ENCODE results near the gene RTF1. TPM values are rescaled to one million over a fixed set of nuclear protein-coding genes. Genes with fewer than 3 reads are reported as not detected.
A peak's percentile ranks its signal among the peaks of the same experiment; 100 is the strongest.

Gene RTF1
- total RNA-seq, 2 experiments from 2014 or later = 40.4 to 45.7 TPM

- Mint-ChIP-seq H3K27ac (no peak overlapping the region), H3K4me1 (peaks cover 32% of the 10 kb centered on the region), H3K27me3 (peaks cover 54% of the 10 kb centered on the region), H3K9me3 (no peaks in the 10 kb centered on the region), H3K4me3 (peak overlapping the region; percentile 54), H3K36me3 (ENCODE audit: low read depth) (no peaks in the 10 kb centered on the region)
- DNase-seq = peak; percentile 42
- ChIA-PET POLR2A (no interaction called here), CTCF (interaction anchor here (1.2 to 2.2 kb wide), 3 partner anchors 15 to 590 kb away, joined by 3 to 8 read pairs (median 4); no protein-coding TSS in a partner anchor)
These were observed 77.5 kb downstream of the RTF1 start for GRCh38 chr15:41494190-41494921.

GRCh38 chr15:41494922-41495735, 78.2 kb downstream of the RTF1 start:
- CTCF ChIA-PET = interaction anchor here (1.4 to 2.2 kb wide), 2 partner anchors 16 to 29 kb away, joined by 3 to 8 read pairs; no protein-coding TSS in a partner anchor

GRCh38 chr15:41495736-41496599, 79.1 kb downstream of the RTF1 start:
- CTCF ChIA-PET = interaction anchor here (1.4 kb wide), 1 partner anchor 17 kb away, joined by 3 read pairs; no protein-coding TSS in a partner anchor
- peaks cover 67% of the 10 kb centered on the region for H3K27me3 Mint-ChIP-seq
- no peaks in the 10 kb centered on the region for H3K36me3 Mint-ChIP-seq (ENCODE audit: low read depth)
- H3K4me1 Mint-ChIP-seq = peaks cover 28% of the 10 kb centered on the region
- peak; percentile 26 for DNase-seq
- H3K9me3 Mint-ChIP-seq = no peaks in the 10 kb centered on the region
- POLR2A ChIA-PET = no interaction called here
- peak overlapping the region; percentile 13 for H3K4me3 Mint-ChIP-seq
- H3K27ac Mint-ChIP-seq = no peak overlapping the region

More at GRCh38 chr15:41494922-41495735, 78.2 kb downstream of the RTF1 start:
- Mint-ChIP-seq H3K4me3 (peak overlapping the region; percentile 36), H3K27me3 (peaks cover 60% of the 10 kb centered on the region), H3K27ac (no peak overlapping the region), H3K36me3 (ENCODE audit: low read depth) (no peaks in the 10 kb centered on the region), H3K9me3 (no peaks in the 10 kb centered on the region), H3K4me1 (peaks cover 29% of the 10 kb centered on the region)
- DNase-seq = peak; percentile 32
- POLR2A ChIA-PET = no interaction called here

- Mint-ChIP-seq H3K4me1 (peaks cover 27% of the 10 kb centered on the region), H3K27ac (no peak overlapping the region), H3K9me3 (no peaks in the 10 kb centered on the region), H3K36me3 (ENCODE audit: low read depth) (no peaks in the 10 kb centered on the region), H3K4me3 (no peak overlapping the region), H3K27me3 (peaks cover 73% of the 10 kb centered on the region)
- DNase-seq = no peak
- CTCF ChIA-PET = interaction anchor here (0.6 kb wide), 1 partner anchor 40 kb away, joined by 4 read pairs; no protein-coding TSS in a partner anchor
- POLR2A ChIA-PET = no interaction called here
These were observed 81.8 kb downstream of the RTF1 start for GRCh38 chr15:41498657-41499056.

GRCh38 chr15:41499109-41499851, 82.4 kb downstream of the RTF1 start:
- POLR2A ChIA-PET = no interaction called here
- peaks cover 27% of the 10 kb centered on the region for H3K4me1 Mint-ChIP-seq

GRCh38 chr15:41501191-41501917, 84.5 kb downstream of the RTF1 start:
- Mint-ChIP-seq H3K27me3 (peaks cover 79% of the 10 kb centered on the region), H3K36me3 (ENCODE audit: low read depth) (no peaks in the 10 kb centered on the region), H3K9me3 (no peaks in the 10 kb centered on the region), H3K4me1 (peaks cover 22% of the 10 kb centered on the region), H3K4me3 (peak overlapping the region; percentile 47), H3K27ac (no peak overlapping the region)
- peak; percentile 38 for DNase-seq
- ChIA-PET POLR2A (interaction anchor here (0.6 kb wide), 1 partner anchor 38 kb away, joined by 6 read pairs; no protein-coding TSS in a partner anchor), CTCF (interaction anchor here (0.6 kb wide), 1 partner anchor 254 kb away, joined by 4 read pairs; no protein-coding TSS in a partner anchor)

More at GRCh38 chr15:41499109-41499851, 82.4 kb downstream of the RTF1 start:
- Mint-ChIP-seq H3K27me3 (peaks cover 74% of the 10 kb centered on the region), H3K36me3 (ENCODE audit: low read depth) (no peaks in the 10 kb centered on the region), H3K9me3 (no peaks in the 10 kb centered on the region), H3K27ac (no peak overlapping the region), H3K4me3 (no peak overlapping the region)
- CTCF ChIA-PET = interaction anchor here (0.6 to 1.1 kb wide), 2 partner anchors 16 to 33 kb away, joined by 3 to 4 read pairs; no protein-coding TSS in a partner anchor
- no peak for DNase-seq

GRCh38 chr15:41501931-41502794, 85.3 kb downstream of the RTF1 start:
- Mint-ChIP-seq H3K27ac (no peak overlapping the region), H3K9me3 (no peaks in the 10 kb centered on the region), H3K4me3 (peak overlapping the region; percentile 59), H3K27me3 (peaks cover 77% of the 10 kb centered on the region), H3K4me1 (peaks cover 22% of the 10 kb centered on the region), H3K36me3 (ENCODE audit: low read depth) (no peaks in the 10 kb centered on the region)
- POLR2A ChIA-PET = interaction anchor here (0.6 kb wide), 1 partner anchor 37 kb away, joined by 6 read pairs; no protein-coding TSS in a partner anchor
- DNase-seq = peak; percentile 50
- CTCF ChIA-PET = interaction anchor here (0.5 to 0.6 kb wide), 2 partner anchors 101 to 254 kb away, joined by 3 to 4 read pairs; no protein-coding TSS in a partner anchor

- Mint-ChIP-seq H3K27me3 (peaks cover 76% of the 10 kb centered on the region), H3K27ac (no peak overlapping the region), H3K36me3 (ENCODE audit: low read depth) (no peaks in the 10 kb centered on the region), H3K9me3 (no peaks in the 10 kb centered on the region), H3K4me1 (peaks cover 22% of the 10 kb centered on the region), H3K4me3 (peak overlapping the region; percentile 59)
- CTCF ChIA-PET = interaction anchor here (0.7 to 1.4 kb wide), 4 partner anchors 36 to 309 kb away, joined by 3 to 5 read pairs (median 5); no protein-coding TSS in a partner anchor
- POLR2A ChIA-PET = interaction anchor here (0.7 kb wide), 1 partner anchor 12 kb away, joined by 4 read pairs; no protein-coding TSS in a partner anchor
- DNase-seq = no peak
These were observed 86.1 kb downstream of the RTF1 start for GRCh38 chr15:41502795-41503668.

- Mint-ChIP-seq H3K36me3 (ENCODE audit: low read depth) (no peaks in the 10 kb centered on the region), H3K4me3 (peak overlapping the region; percentile 36), H3K27me3 (peaks cover 71% of the 10 kb centered on the region), H3K27ac (peak overlapping the region; percentile 41), H3K4me1 (peaks cover 22% of the 10 kb centered on the region), H3K9me3 (no peaks in the 10 kb centered on the region)
- CTCF ChIA-PET = interaction anchor here (0.7 to 1.4 kb wide), 3 partner anchors 36 to 308 kb away, joined by 3 to 5 read pairs (median 5); no protein-coding TSS in a partner anchor
- POLR2A ChIA-PET = no interaction called here
- DNase-seq = no peak
These were observed 86.7 kb downstream of the RTF1 start for GRCh38 chr15:41503669-41504010.
